Measurements from ENCODE around the gene ARHGDIG. TPM values are rescaled to one million over a fixed set of nuclear protein-coding genes. Genes with fewer than 3 reads are reported as not detected.
A peak's percentile ranks its signal among the peaks of the same experiment; 100 is the strongest.
"Not testable (repeated sequence)": the region's sequence is repeated elsewhere in the genome, so short reads cannot be mapped to it uniquely, and the experiment has no call there.

The ARHGDIG gene
- total RNA-seq, 6 experiments from 2014 or later = not detected

GRCh38 chr16:264440-264951, 15.9 kb upstream of the ARHGDIG start:
- ATAC-seq = no peak
- Histone ChIP-seq H3K36me3 (peaks cover 0 to 32% (median 1%) of the 10 kb centered on the region in 4 donors), H3K4me1 (no peaks in the 10 kb centered on the region), H3K4me3 (no peak overlapping the region), H3K9me3 (no peaks in the 10 kb centered on the region), H3K27me3 (no peaks in the 10 kb centered on the region), H3K27ac (no peak overlapping the region)
- TF ChIP-seq CTCF (IDR thresholded peaks at IDR 0.05) = no peak
- no peak for TF ChIP-seq POLR2A (IDR thresholded peaks at IDR 0.05)
- WGBS (ENCODE audit: insufficient coverage, low coverage, low lambda C conversion rate, missing lambda C conversion rate) = no CpG with 5 or more reads among the region's 23 CpGs
- peak in 1 of 3 donors; percentile 14 for DNase-seq
- intact Hi-C loops (cut with DNase I) = no loop called here

GRCh38 chr16:265002-265529, 15.3 kb upstream of the ARHGDIG start:
- DNase-seq (peak in 1 of 3 donors; percentile 42), ATAC-seq (no peak)
- H3K4me1 ChIP-seq = no peaks in the 10 kb centered on the region
- 100% methylated on average over 1 of the region's 14 CpGs for WGBS (ENCODE audit: insufficient coverage, low coverage, low lambda C conversion rate, missing lambda C conversion rate)
- no peaks in the 10 kb centered on the region for H3K27me3 ChIP-seq
- intact Hi-C loops (cut with DNase I) = no loop called here
- peaks cover 0 to 27% (median 1%) of the 10 kb centered on the region in 4 donors for H3K36me3 ChIP-seq
- no peak overlapping the region for H3K27ac ChIP-seq
- H3K4me3 ChIP-seq = no peak overlapping the region
- TF ChIP-seq POLR2A (IDR thresholded peaks at IDR 0.05) (no peak), CTCF (IDR thresholded peaks at IDR 0.05) (no peak)
- H3K9me3 ChIP-seq = no peaks in the 10 kb centered on the region

- intact Hi-C loops (cut with DNase I) = no loop called here
- DNase-seq (no peak), ATAC-seq (peak in 1 of 4 donors; percentile 16)
- TF ChIP-seq CTCF (IDR thresholded peaks at IDR 0.05) = no peak
- TF ChIP-seq POLR2A (IDR thresholded peaks at IDR 0.05) = no peak
- H3K4me3 ChIP-seq = no peak overlapping the region
- no peak overlapping the region for H3K27ac ChIP-seq
- no peaks in the 10 kb centered on the region for H3K27me3 ChIP-seq
- peaks cover 0 to 22% (median 1%) of the 10 kb centered on the region in 4 donors for H3K36me3 ChIP-seq
- no peaks in the 10 kb centered on the region for H3K4me1 ChIP-seq
- no peaks in the 10 kb centered on the region for H3K9me3 ChIP-seq
- 100% methylated on average over 1 of the region's 12 CpGs for WGBS (ENCODE audit: insufficient coverage, low coverage, low lambda C conversion rate, missing lambda C conversion rate)
Observed at GRCh38 chr16:265711-266110, 14.7 kb upstream of the ARHGDIG start.

GRCh38 chr16:266258-267164, 13.9 kb upstream of the ARHGDIG start:
- H3K27ac ChIP-seq = no peak overlapping the region

GRCh38 chr16:267562-267961, 12.8 kb upstream of the ARHGDIG start:
- not testable (repeated sequence) for H3K4me3 ChIP-seq

More at GRCh38 chr16:266258-267164, 13.9 kb upstream of the ARHGDIG start:
- Histone ChIP-seq H3K4me3 (no peak overlapping the region), H3K36me3 (peaks cover 0 to 19% (median 1%) of the 10 kb centered on the region in 4 donors), H3K4me1 (no peaks in the 10 kb centered on the region), H3K27me3 (no peaks in the 10 kb centered on the region), H3K9me3 (no peaks in the 10 kb centered on the region)
- ATAC-seq (peak in 1 of 4 donors; percentile 14), DNase-seq (no peak)
- TF ChIP-seq CTCF (IDR thresholded peaks at IDR 0.05) = no peak
- no peak for TF ChIP-seq POLR2A (IDR thresholded peaks at IDR 0.05)
- 67% methylated on average over 4 of the region's 25 CpGs for WGBS (ENCODE audit: insufficient coverage, low coverage, low lambda C conversion rate, missing lambda C conversion rate)
- intact Hi-C loops (cut with DNase I) = no loop called here

More at GRCh38 chr16:267562-267961, 12.8 kb upstream of the ARHGDIG start:
- intact Hi-C loops (cut with DNase I); H3K36me3 ChIP-seq; DNase-seq; H3K4me1 ChIP-seq; H3K9me3 ChIP-seq; H3K27me3 ChIP-seq; ATAC-seq; H3K27ac ChIP-seq: not testable (repeated sequence)
- WGBS (ENCODE audit: insufficient coverage, low coverage, low lambda C conversion rate, missing lambda C conversion rate) = 77% methylated on average over 12 of the region's 17 CpGs

Measured in right lobe of liver (tissue), 6 donors.